Prostate gland (tissue), 2 donors: ENCODE data around the gene INHBC.
A peak's percentile ranks its signal among the peaks of the same experiment; 100 is the strongest.

ENCODE experiments used
- POLR2A ChIP-seq: fragments of 450-650 bp; IDR thresholded peaks from one replicate; pipeline ENCODE4 v1.6.1; 2016; ENCODE audit warnings: antibody characterized with exemption, mild to moderate bottlenecking
- POLR2AphosphoS5 ChIP-seq: sonication (generic); formaldehyde crosslinking; IDR thresholded peaks from one replicate; pipeline ENCODE4 v1.6.1; 2017; ENCODE audit warnings: antibody characterized with exemption
- TF ChIP-seq, protein P1 (sequence below), 4 experiments: fragments of 200-600 bp in 2 of 4; fragments of 450-650 bp in 2 of 4; sonication (generic) in 2 of 4; IDR thresholded peaks; 1 replicate in 3 of 4; 2 replicates in 1 of 4; pipeline ENCODE4 v1.5.1; 2016 to 2019; ENCODE audit warnings: antibody characterized with exemption in 4 of 4, mild to moderate bottlenecking in 2 of 4, moderate library complexity in 2 of 4

DNA sequence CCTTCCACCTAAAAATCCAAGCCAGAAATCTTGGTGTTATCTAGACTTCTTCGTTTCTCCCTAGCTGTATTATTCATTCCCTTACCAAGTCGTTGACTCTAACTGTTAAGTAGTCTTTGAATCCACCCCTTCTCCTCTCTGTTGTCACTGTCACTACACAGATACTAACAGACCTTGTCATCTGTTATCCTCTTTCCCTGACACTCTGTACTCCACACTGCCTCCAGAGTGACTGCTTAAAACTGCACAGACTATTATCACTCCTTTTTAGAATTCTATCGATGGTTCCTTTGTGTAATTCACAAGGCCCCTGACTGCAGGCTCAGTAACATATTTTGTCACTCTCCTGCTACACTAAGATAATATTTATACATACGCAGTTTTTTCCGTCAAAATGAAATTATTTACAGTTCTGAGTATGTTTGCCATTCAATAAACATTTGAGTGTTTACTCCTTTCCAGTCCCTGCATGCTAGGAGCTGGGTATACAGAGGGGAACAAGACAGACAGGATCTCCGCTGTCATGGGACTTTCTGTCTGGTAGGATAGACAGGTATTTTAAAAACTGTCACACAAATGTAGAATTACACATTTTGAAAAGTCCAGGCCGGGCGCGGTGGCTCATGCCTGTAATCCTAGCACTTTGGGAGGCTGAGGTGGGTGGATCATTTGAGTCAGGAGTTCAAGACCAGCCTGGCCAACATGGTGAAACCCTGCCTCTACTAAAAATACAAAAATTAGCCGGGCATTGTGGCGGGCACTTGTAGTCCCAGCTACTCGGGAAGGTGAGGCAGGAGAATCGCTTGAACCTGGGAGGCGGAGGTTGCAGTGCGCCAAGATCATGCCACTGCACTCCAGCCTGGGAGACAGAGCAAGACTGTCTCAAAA lies 57.1 kb downstream of the INHBC start:
- TF ChIP-seq, protein P1, sequence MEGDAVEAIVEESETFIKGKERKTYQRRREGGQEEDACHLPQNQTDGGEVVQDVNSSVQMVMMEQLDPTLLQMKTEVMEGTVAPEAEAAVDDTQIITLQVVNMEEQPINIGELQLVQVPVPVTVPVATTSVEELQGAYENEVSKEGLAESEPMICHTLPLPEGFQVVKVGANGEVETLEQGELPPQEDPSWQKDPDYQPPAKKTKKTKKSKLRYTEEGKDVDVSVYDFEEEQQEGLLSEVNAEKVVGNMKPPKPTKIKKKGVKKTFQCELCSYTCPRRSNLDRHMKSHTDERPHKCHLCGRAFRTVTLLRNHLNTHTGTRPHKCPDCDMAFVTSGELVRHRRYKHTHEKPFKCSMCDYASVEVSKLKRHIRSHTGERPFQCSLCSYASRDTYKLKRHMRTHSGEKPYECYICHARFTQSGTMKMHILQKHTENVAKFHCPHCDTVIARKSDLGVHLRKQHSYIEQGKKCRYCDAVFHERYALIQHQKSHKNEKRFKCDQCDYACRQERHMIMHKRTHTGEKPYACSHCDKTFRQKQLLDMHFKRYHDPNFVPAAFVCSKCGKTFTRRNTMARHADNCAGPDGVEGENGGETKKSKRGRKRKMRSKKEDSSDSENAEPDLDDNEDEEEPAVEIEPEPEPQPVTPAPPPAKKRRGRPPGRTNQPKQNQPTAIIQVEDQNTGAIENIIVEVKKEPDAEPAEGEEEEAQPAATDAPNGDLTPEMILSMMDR (IDR thresholded peaks at IDR 0.05), result no peak
- TF ChIP-seq POLR2AphosphoS5 (peak; percentile 84), POLR2A (no peak)
